HG02759 (cell line): ENCODE measurements around the gene CXCL1.

Source experiments
- ATAC-seq: cut with Tn5 transposase; IDR thresholded peaks from one replicate; pipeline ENCODE4 v1.9.1; 2021; ENCODE audit warnings: mild to moderate bottlenecking, moderate library complexity; ENCODE audit not compliant: unreplicated experiment

The CXCL1 gene

GRCh38 chr4:73851293-73851692 is 17.9 kb upstream of the CXCL1 start:
- ATAC-seq = no peak

DNA sequence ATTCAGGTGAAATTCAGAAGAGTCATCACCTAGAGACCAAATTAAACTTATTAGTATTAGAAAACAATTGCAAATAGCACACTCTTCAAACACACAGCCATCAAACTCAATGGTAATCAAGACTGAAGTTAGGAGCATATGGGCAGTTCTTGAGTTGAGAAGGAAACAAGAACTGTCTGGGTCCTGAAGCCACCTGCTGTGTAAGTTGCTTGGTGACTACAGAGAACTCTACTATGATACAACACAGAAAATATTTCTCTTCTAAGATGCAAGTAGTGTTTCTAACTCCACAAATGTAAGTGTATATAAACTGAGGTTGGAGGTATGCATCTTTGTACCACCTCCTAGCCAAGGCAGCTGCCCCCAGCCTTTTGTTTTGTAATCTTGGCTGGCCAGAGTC is 16.4 kb upstream of the CXCL1 start:
- ATAC-seq = no peak

- no peak for ATAC-seq
Measured at GRCh38 chr4:73853246-73853704, 15.9 kb upstream of the CXCL1 start, which contains the start of gene PF4V1. Gene PF4V1, plus strand, starts transcription at chr4:73853296. Its CDS starts 67 bp downstream, at chr4:73853363.

- no peak for ATAC-seq
Measured at GRCh38 chr4:73853718-73854473, 15.3 kb upstream of the CXCL1 start.

DNA sequence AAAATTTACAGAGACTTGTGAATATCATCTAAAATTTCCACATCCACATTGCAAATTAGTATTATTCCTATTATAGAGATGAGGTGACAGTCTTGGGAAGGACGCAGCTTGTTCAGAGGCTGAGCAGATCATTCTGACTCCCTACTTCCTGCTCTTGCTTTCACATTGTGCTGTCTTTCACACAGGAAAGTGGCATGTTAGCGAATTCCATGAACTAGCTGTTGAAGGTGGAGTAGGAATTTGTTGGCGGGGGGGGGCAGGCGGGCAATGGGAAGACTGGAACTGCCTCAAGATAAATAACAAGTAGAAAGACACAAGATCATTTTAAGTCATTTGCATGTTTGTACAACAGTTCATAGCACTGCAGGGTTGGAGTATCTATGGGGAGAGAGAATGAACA is 13.8 kb upstream of the CXCL1 start:
- no peak for ATAC-seq

GRCh38 chr4:73856518-73856917 is 12.7 kb upstream of the CXCL1 start:
- no peak for ATAC-seq

- no peak for ATAC-seq
Measured at GRCh38 chr4:73859614-73860088, 9.5 kb upstream of the CXCL1 start.

DNA sequence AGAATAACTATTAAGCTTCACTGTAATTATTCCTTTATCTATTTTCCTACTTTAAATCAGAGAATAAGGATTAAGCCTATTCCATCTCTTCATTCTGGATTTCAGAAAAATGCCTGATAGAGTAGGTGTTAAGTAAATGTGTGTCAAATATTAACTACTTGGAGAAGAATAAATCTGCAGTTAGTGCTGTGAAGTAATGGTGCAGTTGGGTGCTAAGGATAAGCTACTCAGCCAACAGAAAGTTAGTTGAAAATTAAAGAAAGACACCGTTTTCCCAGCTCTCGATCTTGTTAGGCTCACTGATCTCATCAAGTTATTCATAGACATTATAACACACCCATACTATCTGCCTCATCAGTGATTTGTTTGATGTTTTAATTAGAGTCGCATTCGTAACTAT is 9.0 kb upstream of the CXCL1 start:
- ATAC-seq = no peak

- ATAC-seq = no peak
Measured at GRCh38 chr4:73860917-73861316, 8.3 kb upstream of the CXCL1 start.

DNA sequence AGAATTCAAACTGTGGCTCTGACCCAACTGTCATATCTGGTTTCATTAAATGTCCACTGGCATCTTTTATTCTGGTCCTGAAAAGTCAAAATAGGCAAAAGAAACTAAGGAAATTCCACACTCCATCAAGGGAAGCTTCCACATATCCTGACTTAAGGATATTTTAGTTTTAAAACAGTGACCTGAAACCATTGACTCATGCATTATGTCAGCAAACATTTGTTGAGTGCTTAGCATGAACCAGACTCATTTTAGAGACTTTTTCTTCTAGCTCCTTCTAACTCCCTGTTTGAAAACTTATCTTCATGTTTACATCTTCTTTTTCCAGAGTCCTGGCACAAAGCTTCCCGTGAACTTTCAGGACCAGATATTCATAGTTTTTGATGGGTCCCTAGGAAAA is 6.9 kb upstream of the CXCL1 start:
- no peak for ATAC-seq

DNA sequence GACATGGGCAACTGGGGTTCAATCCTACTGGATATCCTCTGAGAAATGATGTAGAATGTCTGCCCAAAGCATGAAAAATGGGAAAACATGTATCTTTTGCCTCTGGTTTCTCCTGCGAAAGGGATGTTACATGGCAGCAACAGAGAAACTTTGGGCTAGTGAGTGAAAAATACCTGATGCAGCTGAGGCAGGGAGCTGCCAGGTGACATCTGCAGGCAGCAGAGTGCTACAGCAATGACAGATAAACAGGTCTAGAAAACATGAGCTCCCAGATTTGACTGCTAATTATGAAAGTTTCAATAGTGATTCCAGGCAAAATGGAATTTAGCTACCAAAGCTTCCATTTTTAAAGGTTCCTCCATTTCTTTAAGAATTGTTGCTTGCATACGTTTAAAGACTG is 4.8 kb upstream of the CXCL1 start:
- ATAC-seq = no peak

DNA sequence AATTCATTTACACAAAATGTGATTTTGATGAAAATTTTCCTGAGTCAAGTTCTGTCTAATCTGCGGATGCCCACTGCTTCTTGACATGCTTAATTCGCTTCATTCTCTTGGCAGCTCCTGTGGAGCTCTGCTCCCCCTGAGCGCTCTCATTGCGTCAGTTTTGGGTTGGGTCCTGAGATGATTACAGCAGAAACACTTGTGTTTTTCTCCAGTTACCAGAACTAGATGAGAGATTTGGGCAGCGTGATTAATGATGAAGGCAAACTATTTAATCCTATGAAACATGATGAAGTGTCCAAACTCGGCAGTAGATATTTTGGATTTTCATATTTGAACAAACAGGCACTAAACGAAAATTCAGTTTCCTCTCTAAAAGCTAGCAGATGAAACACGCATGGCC is 4.2 kb upstream of the CXCL1 start:
- no peak for ATAC-seq

DNA sequence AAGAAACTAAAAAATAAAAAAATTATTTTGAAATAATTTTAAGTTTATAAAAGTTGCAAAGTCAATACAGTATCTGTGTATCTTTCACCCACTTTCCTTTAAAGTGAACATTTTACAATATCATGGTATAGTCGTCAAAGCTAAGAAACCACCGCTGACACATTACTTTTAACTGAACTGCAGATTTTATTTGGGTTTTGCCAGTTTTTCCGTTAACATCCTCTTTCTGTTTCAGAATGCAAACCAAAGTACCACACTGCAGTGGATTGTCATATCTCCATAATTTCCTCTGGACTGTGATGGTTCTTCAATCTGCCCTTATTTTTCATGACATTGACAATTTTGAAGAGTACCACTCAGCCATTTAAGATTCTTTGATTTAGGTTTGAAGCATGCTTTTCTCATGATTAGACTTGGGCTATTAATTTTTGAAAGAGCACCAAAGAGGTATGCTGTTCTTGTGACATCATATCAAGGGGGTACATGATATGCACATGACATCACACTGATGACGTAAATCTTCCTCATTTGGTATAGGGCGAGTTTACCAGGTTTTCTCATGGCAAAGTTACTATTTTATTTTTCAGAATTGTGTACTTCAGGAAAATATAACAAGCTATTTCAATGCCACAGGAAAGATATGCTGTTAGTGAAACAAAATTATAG is 3.6 kb upstream of the CXCL1 start:
- ATAC-seq = no peak

DNA sequence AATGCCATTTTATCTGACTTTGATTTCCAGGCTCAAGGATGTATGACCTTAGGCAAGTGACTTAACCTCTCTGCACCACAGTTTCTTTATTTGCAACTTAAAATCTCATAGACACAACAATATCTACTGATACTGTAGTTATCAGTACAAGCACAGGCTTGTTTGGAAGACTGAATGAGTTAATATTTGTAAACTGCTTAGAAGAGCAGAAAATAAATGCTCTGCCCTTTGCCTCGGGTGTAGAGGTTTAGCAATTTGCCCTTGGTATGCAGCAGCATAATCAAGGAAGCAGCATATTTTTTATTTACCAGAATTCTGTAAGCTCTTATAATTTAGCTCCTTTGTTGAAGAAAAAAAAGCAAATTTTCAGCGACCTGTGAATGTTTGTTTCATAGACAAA is 2.9 kb upstream of the CXCL1 start:
- ATAC-seq = no peak

GRCh38 chr4:73867783-73868182 is 1.4 kb upstream of the CXCL1 start:
- no peak for ATAC-seq

DNA sequence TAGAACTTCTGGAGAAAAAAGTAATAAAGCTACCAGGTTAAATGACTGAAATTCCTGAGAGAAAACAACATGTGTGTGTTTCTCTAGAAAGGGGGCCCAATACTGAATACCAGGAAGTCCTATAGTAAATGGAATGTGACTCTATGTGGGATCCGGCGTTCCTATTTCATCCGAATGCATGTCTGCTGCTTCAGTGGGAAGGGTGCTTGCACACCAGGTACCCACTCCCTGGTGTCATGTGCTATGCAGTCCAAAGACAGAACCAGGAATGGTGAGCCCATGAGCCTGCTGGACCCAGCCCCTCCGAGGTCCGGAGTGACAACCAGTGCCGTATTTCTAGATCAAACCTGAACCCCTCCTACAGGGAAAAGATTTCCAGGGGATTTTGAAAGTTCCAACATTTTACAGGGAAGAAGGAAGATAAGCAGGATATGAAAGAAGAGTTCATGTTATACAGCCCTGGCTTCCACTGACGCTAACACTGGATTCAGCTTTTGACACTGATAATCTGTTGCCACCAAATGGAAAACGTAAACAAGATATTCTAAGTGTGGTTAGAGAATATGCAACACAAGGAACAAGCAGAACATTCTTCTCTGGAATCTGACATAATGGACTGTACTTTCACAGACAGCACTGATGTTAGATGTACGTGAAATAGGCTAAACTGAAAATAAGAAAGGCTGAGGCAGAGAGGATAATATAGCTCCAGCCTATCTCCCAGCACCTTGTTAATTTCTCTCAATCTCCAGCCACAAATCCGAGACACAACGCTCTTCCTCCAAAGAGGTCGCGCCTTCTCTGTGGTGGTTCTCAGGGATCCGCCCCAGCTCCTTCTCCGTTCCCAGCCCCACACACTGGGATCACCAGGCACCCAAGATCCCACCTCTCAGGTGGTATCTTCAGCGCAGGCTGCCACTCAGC is 725 bp upstream of the CXCL1 start:
- ATAC-seq = no peak

GRCh38 chr4:73870260-73870659 is 1.1 kb downstream of the CXCL1 start:
- no peak for ATAC-seq

GRCh38 chr4:73870768-73871167 is 1.6 kb downstream of the CXCL1 start:
- no peak for ATAC-seq

- no peak for ATAC-seq
Measured at GRCh38 chr4:73871511-73872310, 2.5 kb downstream of the CXCL1 start.

DNA sequence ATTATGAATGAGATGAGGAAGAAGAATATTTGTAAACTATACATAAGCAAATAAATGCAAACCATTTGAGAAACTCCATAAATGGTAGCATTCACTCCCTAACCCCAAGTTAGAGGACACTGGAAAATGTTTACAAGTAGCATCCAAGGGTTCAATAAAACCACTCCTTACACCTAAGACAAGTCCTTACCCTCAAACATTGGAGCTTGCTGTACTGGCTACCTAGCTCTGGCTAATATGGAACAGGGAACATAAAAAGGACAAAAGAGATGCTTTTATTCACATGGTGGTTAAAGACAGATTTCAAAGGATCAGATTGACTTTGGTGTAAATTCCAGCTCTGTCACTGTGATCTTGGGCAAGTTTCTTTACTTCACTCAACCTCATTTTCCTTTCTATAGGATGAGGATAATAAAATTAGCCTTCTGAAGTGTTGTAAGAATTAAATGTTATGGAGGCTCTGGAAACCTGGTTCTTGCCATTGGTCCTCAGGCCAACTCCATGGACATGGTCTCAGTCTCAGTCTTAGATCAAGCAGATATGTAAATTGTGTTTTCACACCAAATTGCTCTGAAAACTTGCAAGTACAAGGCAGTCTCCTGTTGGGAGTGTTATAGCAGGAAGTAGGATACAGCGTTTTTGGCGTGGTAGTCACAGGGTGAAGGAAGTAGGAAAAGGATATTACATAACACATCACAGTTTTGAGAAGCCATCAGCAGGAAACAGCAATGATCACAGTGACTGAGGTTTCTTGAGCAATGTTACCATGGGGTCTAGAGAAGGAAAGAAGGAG is 3.3 kb downstream of the CXCL1 start:
- no peak for ATAC-seq
